ENCODE data around the gene AATK.

DNA sequence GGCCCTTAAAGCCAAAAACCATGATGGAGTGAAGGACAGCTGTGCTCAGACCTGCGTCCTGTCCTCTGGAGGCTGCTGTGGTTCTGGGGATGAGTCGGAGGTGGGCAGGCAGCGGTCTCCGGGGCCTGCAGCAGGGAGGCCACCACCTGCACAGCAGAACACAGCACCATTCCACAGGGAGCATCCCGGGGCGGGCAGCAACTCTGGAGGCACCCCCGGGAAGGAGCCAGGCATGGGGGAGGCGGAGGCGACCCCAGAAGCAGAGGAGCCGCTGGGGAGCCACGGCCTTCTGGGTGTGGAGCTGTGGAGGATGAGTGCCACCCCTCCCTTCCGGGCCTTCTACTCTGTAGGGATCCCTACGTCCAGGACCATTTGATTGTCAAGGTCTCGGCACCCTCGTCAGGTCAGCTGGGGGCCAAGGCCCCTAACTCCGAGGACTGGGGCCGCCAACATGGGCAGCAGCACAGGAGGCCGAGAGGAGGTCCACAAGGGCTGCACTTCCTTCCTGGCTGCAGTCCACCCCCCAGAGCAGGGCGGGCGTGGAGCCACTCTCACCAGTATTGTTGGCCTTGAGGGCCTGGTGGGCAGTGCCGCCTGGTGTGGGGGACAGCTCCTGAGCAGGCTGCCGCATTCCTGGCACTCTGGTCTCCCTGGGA is 32.9 kb upstream of the AATK start:
- no peak for TF ChIP-seq EP300 (IDR thresholded peaks at IDR 0.05)
- no peak for TF ChIP-seq POLR2A (IDR thresholded peaks at IDR 0.05)

All from suprapubic skin (tissue), 2 donors.